ENCODE data around the gene LUZP1. TPM values are rescaled to one million over a fixed set of nuclear protein-coding genes. Genes with fewer than 3 reads are reported as not detected.

The LUZP1 gene
- total RNA-seq, 1 donor: 14.3 TPM

DNA sequence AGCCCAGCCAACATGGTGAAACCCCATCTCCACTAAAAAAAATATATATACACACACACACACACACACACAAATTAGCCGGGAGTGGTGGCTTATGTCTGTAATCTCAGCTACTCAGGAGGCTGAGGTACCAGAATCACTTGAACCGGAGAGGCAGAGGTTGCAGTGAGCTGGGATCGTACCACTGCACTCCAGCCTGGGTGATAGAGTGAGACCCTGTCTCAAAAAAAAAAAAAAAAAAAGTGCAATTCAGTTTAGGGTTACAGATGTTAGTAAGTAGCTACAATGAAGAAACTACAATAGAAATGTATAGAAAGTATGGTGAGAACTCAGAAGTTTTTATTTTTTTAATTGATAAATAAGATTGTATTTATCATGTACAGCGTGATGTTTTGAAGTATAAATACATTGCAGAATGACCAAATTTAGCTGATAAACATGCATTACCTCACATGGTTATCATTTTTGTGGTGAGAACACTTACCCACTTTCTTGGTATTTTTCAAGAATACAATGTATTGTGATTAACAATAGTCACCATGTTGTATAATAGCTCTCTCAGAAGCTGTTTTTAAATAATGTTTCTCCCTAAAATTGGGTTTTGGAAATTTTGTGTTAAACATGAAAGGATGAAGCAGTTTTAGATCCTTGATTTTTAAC is 131.4 kb downstream of the LUZP1 start:
- no peak for DNase-seq (ENCODE audit: low read depth in 2 of 3, low spot score in 2 of 3)

DNA sequence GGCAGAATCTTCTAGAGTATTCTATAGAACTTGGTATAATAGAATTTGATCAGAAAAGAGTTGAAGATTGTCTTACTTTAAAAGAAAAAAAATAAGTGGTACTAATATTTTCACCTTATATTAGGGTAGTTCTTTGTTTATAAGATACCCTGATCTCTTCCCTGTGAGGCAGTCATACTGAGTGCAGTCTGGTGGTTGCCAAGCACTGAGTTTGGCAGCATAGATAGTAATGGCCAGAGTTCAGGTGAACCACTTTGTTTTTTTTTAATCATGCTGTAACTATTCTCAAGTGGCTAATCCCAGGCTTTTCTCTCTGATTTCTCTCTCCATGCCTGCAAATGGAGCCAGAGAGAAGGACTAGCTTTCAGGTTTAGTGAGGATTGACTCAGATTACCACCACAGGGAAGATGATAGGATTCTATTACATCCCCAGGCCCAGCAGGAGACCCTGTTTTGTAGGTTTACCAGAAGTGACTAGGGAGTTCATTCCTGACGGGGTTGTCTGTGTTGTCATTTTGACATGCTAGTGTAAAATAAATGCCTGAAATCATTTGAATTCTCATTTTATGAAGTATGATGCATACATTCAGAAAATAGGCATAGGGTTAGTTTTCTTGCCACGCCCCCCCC is 132.7 kb downstream of the LUZP1 start:
- DNase-seq (ENCODE audit: low read depth in 2 of 3, low spot score in 2 of 3): no peak

Small RNAs within 50 kb of the gene (small RNA-seq; reads per million reads assigned to genes)
- 0.20 reads per million for gene MIR3115
- gene MIR4419A: not detected
- not detected for gene RNU6-135P
- gene RNU6-514P: not detected

Other genes starting within 250 kb of the LUZP1 start
- gene LACTBL1, start 196.0 kb downstream of the LUZP1 start, total RNA-seq: not detected
- not detected for gene TEX46, start 153.0 kb downstream of the LUZP1 start, total RNA-seq
- 111 TPM for gene KDM1A, start 149.4 kb downstream of the LUZP1 start, total RNA-seq
- gene HTR1D, start 48.6 kb upstream of the LUZP1 start, total RNA-seq: not detected
- gene HNRNPR, start 175.4 kb upstream of the LUZP1 start, total RNA-seq: 37.4 TPM
- gene ZNF436, start 201.0 kb upstream of the LUZP1 start, total RNA-seq: 6.5 TPM

All from hematopoietic multipotent progenitor cell (in vitro differentiated cells).